IPS DF 4.7 (cell line): Measurements from ENCODE around the gene GPR89B.
"Not testable (repeated sequence)": the region's sequence is repeated elsewhere in the genome, so short reads cannot be mapped to it uniquely, and the experiment has no call there.

Experiments
- DNase-seq: peaks from one replicate; pipeline ENCODE4 v3.0.0-alpha.2; 2013; ENCODE audit warnings: low spot score; ENCODE audit errors: extremely low read depth

The GPR89B gene

GRCh38 chr1:148027004-148027403, 98.8 kb downstream of the GPR89B start:
- not testable (repeated sequence) for DNase-seq

- DNase-seq, result not testable (repeated sequence)
These were observed 104.0 kb downstream of the GPR89B start for GRCh38 chr1:148032247-148032646.

- DNase-seq, result not testable (repeated sequence)
These were observed 104.5 kb downstream of the GPR89B start for GRCh38 chr1:148032690-148033089.

GRCh38 chr1:148033147-148033546, 104.9 kb downstream of the GPR89B start:
- not testable (repeated sequence) for DNase-seq

GRCh38 chr1:148037850-148038461, 109.7 kb downstream of the GPR89B start:
- DNase-seq, result not testable (repeated sequence)

GRCh38 chr1:148038462-148039333, 110.5 kb downstream of the GPR89B start:
- peak; percentile 91 for DNase-seq
